Measurements from ENCODE around the gene PTPN4.

- TF ChIP-seq CTCF (IDR thresholded peaks at IDR 0.05; ENCODE audit: insufficient read depth, low read length) (no peak), POLR2AphosphoS5 (IDR thresholded peaks at IDR 0.05; ENCODE audit: low read depth) (no peak), GABPA (IDR thresholded peaks at IDR 0.05; ENCODE audit: low read depth) (no peak), REST (IDR thresholded peaks at IDR 0.05; ENCODE audit: insufficient replicate concordance, low read depth) (no peak)
Measured at GRCh38 chr2:120020554-120020953, 260.8 kb downstream of the PTPN4 start.
